ENCODE results near the gene CLEC2D.
"Not testable (repeated sequence)": the region's sequence is repeated elsewhere in the genome, so short reads cannot be mapped to it uniquely, and the experiment has no call there.

The CLEC2D gene, protein sequence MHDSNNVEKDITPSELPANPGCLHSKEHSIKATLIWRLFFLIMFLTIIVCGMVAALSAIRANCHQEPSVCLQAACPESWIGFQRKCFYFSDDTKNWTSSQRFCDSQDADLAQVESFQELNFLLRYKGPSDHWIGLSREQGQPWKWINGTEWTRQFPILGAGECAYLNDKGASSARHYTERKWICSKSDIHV

DNA sequence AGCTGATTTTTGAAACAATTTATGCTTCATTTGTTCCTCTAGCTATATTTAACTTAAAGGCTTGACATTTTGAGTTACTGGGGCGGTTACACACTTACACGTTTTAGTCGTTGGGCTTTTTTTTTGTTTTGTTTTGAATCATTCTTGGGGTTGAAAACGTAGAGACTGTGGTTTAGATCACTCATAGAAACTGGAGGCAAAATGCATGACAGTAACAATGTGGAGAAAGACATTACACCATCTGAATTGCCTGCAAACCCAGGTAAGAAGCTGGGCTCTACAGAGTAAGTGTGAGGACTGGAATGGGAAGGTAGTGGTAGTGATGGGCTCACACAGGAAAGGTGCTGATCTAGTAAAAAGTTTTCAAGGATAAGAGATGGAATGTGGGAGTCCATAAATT lies at the start of gene CLEC2D:
Gene CLEC2D (plus strand): TSS at position 180 of the 400 bp plus-strand sequence. CDS start 22 bp downstream, at position 202.
- no peak for DNase-seq (ENCODE audit: low read depth in 2 of 2)

DNA sequence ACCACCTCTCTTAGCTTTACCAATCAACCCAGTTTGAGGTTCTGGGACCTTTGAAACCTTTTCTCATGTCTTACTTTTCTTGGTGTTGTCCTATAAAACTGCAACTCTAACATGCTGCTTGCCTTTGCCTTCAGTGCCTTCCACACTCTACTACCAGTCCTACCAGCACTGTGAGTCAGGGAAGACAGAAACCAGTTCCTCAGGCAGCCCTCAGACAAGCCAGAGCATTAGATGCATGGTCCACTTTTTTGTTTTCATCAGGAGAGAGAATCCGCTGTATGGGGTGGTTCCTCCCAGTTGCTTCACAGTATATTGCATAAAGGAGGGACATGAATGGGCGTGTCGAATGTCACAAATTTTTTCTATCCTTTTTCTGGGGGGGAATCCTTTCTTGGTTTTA lies 44.5 kb upstream of the CLEC2D start:
- no peak for DNase-seq (ENCODE audit: low read depth in 2 of 2)

DNA sequence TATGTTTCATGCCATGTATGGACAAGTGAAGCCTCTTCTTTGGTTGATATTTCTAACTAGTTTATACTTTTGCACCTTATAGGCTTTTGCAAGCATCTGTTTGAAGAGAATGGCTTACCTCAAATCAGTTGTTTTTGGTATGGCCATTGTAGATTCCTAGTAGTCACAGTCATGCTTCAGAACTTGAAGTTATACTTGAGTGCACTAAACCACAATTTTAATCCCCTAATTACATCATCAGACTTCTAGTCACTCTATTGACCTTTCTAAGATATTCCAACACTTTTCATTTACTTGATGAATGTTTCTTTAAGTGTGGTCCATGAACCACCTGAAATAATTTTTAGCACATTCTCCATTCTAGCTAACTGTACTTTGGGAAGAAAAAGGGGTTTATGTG lies 43.2 kb upstream of the CLEC2D start:
- no peak for DNase-seq (ENCODE audit: low read depth in 2 of 2)

DNA sequence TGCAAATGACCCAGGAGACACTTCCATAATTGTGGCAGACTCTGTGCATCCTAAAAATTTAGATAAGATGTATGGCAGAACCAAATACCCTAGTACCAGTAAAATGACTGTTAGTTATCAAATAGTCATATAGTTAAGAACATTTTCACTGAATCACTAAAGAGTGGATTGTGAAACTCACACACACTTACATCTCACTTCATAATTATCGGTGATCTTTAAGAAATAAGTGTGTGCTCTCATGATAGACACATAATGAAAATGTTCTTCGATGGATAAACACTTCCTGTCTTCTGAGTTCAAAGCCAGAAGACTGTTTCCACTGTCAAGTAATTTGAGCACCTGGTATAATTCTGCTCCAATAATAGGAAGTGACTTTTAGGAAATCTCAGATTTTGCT lies 42.7 kb upstream of the CLEC2D start:
- DNase-seq (ENCODE audit: low read depth in 2 of 2) = no peak

DNA sequence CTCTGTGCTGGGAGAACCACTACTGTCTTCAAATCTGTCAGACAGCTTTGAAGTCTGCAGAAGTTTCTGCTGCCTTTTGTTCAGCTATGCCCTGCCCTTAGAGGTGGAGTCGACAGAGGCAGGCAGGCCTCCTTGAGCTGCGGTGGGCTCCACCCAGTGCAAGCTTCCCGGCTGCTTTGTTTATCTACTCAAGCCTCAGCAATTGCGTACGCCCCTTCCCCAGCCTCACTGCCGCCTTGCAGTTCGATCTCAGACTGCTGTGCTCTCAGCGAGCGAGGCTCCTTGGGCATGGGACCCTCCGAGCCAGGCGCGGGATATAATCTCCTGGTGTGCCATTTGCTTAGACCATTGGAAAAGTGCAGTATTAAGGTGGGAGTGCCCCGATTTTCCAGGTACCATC lies 36.7 kb upstream of the CLEC2D start:
- DNase-seq (ENCODE audit: low read depth in 2 of 2) = no peak

DNA sequence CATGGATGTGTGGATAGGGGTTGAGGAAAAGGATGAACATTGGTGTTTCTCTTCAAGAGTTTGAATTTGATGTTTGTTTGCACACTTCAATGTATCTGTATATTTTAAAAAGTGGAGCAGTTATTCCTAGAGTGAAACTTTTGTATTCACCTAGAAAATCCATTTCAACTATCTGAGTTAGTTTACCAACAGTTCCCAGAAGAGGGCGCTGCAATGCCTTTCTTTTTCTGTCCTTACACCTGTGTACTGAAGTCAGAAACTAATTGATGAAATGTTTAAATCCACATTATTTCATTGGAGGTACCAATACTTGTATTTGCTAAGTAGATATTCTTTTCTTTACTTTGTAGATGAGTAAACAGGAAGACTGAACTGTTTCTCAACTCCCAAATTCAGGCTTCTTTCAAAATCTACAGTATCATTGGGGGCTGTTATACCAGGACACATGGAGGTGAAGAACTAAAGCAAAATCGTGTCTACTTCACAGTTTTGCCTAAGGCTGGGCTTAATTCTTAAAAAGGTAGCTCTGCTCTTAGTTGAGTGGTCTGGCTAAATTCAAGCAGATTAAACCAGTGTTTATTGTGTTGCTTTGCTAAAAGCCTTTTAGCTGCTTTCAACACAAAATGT lies 35.2 kb upstream of the CLEC2D start:
- DNase-seq (ENCODE audit: low read depth in 2 of 2) = peak in 1 of 2 donors; percentile 45

DNA sequence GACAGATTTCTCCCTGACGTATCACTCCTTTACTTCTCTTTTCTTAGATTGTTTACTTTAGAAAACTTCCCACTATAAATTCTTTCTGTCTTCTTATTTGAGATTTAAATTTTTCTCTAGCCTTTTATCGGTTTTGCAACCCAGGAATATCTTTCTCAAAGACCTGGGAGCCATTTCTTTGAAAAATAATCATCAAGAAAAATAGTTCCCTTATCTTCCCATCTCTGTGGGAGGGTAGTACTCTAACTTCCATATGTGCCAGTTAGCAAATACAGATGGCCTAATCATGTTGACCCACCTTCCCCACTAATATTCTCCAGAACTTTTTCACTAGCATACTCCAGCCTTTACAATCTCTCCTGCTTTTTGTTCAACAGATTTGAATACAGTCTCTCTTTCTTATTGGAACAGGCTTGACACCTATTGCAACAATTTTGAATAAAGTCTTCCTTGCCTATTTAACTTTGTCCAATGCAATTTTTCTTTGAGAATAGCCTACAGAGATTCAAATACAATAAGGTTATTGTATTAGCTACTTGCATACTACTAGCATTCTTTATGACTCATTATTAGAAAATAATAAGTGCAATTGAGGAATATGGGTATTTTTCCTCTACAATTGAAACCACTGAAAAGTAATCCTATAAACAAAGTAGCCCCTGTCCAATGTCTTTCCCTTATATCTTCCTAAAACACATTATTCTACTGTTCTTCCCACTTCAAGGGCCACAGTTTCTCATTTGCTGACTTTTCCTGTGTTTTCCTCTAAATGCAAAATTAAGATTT lies 34.4 kb upstream of the CLEC2D start:
- DNase-seq (ENCODE audit: low read depth in 2 of 2) = no peak

DNA sequence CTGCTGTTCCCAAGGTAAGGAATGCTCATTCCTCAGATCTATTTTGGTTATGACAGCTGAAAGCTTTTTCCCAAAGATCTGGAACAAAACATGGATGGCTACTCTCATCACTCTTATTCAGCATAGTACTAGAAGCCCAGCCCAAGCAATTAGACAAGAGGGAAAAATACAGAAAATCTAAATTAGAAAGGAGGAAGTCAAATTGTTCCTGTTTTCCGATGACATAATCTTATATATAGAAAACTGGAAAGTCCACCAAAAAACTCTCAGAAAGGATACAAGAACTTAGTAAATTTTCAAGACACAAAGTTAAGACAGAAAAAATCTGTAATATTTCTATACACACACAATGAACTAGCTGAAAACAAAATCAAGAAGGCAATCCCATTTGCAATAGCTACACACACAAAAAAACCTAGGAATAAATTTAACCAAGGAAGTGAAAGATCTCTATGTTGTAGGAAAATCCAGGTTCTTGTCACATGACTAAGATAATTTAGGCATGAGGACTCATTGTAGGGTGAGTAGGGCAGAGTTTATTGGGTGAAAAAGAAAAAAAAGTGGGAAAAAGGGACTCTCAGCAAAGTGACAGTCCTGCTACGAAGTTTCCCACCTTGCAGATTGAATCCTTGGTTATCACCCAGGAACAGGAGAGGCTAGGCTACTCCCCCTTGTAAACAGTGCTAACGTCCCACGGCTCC lies 33.2 kb upstream of the CLEC2D start:
- DNase-seq (ENCODE audit: low read depth in 2 of 2) = no peak

DNA sequence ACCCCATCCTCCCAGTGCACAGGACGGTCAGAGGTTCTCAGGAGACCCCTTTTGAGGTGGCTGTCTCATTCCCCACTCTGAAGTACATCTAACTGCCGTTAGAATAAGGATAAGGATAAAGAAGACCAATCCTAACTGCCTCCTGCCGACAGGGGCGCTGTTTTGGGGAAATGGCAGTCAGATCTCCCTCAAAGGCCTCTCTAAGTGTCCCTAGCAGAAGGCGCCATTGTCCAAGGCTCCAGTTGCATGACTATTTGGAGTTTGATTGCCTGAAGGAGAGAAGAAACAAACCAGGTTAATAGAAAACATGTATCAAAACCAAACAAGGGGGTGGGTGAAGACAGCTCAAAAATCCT lies 32.7 kb upstream of the CLEC2D start:
- DNase-seq (ENCODE audit: low read depth in 2 of 2) = no peak

DNA sequence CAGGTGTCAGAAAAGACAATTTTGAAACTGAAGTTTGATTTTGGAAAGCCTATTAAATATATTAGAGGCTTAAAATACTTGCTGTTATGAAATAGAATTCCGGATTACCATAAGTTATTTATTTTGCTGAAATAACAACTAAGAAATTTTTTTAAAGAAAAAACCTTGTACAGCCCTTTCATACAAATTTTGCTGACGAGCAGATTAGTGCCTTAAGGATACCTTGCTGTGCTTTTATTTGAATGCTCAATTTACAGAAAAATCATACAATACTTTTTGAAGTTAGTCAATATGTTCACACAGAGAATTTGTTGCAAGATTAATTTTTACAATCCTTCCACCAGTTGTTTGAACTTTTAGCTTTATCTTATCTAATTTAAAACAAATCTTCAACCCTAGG lies 29.5 kb upstream of the CLEC2D start:
- DNase-seq (ENCODE audit: low read depth in 2 of 2) = no peak

DNA sequence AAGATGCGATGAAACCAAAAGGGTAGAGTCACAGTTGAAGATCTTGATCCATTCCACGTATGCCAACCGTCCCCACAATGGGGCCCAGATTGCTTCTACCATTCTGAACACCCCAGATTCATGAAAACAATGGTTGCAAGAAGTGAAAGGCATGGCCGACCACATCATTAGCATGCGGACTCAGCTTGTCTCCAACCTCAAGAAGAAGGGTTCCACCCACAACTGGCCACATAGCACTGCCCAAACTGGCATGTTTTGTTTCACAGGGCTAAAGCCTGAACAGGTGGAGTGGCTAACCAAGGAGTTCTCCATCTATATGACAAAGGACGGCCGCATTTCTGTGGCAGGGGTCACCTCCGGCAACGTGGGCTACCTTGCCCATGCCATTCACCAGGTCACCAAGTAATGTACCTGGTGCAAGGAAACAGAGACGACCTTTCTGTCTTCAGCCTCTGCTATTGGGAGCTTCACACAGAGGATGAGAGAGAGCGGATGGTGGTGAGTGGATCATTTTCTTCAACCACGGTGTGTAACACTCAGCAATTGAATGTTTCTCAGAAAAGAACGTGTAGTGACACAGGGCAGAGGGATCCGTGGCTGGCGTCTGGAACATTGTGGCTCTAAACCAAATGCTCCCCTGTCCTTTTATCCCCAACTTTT lies 26.8 kb upstream of the CLEC2D start:
- DNase-seq (ENCODE audit: low read depth in 2 of 2) = no peak

DNA sequence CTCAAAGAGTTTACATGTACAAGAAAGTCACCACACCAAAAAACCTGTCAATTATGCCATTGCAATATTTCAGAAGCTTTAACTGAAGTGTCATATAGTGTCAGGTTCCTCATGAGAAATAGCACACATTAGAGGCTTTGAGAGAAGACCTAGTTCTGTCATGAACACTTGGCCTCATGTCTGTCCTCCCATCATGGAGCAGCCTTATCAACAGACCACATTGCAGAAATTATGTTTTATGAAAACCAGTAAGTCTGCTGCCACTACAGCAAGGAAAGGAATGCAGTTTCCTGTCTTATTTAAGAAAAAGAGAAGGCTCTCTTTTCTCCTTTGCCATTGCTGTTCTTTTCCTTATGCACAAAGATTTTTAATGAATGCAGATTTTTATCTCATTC lies 26.2 kb upstream of the CLEC2D start:
- DNase-seq (ENCODE audit: low read depth in 2 of 2) = no peak

DNA sequence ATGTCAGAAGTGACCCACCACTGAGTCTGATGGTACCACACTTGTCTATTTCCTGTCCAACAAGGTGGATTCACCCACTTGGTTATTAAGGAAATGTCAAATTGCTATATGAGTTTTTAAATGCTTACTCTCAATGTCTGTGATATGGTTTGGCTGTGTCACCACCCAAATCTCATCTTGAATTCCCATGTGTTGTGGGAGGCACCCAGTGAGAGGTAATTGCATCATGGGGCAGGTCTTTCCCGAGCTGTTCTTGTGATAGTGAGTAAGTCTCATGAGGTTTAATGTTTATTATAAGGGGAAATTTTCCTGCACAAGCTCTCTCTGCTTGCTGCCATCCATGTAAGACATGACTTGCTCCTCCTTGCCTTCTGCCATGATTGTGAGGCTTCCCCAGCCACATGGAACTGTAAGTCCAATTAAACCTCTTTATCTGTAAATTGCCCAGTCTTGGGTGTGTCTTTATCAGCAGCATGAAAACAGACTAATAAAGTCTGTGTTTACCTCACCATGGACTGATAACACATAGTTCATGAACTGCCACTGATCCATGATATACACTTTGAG lies 24.4 kb upstream of the CLEC2D start:
- not testable (repeated sequence) for DNase-seq (ENCODE audit: low read depth in 2 of 2)

DNA sequence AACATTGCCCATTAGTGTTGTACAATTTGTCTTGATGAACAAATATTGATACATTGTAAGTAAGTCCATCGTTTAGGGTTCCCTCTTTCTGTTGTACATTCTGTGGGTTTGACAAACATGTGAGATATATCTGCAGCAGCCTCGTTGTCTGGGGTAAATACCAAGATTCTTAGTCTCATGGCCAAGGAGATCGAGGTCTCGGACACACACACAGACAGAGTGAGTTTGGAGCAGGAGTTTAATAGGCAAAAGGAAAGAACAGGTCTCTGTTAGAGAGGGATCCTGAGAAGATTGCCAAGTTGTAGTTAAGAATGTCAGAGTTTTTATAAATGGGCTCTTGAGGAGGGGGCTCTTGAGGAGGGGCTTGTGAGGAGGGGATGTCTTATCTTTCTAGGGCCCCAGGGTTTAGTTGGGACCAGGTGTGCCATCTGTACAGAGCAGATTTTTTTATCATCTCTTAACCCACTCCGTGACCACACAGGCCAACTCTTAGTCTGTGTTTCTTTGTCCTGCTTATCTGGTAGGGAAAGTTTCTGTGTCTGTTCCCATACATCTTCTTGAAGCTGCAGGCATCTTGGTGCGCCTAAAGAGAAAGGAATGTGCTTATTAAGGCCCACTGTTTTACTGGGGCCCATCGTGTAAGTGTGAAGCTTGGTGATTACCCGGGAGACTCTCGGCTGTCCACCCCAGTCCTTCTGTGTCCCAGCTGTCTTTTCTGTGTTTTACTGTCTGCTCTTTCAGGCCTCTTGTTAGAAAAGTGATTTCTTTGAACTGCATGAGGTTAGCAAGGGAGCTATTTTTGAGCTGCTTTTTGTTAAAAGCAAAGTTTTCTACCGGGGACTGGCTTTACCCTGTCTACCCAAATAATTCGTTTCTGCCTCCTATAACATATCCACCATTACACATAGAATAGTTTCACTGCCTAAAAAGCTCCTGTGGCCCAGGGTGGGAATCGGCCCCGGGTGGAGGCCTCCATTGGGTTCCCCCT lies 22.4 kb upstream of the CLEC2D start:
- DNase-seq (ENCODE audit: low read depth in 2 of 2) = no peak

DNA sequence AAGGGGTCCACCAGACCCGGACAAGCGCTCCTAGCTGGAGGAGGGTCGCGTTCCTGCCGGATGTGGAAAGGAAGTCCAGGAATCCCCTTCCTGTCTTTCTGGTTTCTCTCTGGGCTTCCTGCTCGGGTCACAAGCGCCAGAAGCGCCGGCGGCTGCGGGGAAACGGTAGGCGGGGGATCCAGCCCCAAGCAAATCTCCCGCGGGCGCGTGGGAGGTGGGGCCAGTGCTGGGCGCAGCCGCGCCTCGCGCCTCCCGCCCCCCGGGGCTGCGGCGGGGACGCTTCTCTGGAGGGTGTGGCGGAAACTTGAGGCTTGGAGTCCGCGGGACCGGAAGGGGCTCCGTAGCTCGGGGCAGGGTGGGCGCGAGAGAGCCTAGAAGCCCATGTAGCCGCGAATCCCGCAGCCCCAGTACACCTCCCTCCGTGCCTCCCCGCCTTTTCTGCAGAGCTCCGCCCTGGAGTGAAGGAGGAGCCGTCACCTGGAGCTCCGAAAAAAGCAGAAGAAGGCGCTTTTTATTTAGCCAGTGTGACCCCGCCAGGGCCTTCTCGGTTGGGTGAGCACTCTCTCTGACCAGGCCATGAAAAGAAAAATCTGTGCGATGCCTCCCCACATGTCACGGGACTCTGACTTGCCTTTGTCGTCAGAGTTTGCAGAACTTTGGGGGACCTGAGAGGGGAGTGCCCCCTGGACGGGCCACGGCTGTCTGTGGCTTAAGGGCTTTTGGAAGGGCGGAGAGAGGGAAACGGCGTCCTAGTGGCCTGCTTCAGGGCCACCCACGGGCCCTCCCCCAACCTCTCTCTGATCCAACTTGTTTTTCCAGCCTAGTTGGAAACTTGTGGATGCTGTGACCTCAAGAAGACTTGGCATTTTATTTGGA lies 21.4 kb upstream of the CLEC2D start:
- peak; percentile 89 to 97 for DNase-seq (ENCODE audit: low read depth in 2 of 2)

DNA sequence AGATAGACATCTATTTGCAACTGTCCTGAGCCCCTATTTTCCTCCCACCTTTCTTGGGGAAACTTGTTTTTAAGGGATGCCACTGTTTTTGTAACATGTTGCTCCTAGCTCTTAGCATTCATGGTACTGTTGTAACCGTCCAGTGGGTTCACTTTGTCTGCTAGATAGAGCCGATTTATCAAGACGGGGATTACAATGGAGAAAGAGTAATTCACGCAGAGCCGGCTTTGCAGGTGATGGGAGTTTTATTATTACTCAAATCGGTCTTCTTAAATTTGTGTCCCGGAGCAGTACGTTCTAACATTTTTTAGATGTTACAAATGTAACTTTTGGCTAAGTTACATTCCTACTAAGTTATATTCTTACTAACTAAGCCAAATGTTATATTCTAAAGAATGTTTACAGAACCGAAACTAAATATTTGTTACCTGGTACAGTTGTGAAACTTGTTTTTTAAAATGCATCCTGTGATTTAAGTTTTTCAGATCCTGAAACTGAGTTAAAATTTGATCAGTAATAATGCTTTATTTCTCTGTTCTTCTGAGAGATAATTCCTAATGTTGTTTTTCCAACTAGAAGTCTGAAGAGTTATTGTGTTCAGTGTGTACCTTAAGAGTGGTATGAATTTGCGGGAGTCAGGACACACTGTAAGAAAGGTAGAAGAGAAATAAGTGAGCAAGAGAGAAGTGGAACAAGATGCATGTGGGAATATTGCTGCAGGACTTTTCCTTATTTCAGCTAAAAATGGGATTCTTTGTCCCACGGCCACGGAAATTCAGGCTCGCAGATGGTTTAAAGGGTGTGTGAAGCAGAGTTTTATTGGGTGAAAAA lies 20.6 kb upstream of the CLEC2D start:
- DNase-seq (ENCODE audit: low read depth in 2 of 2) = no peak

DNA sequence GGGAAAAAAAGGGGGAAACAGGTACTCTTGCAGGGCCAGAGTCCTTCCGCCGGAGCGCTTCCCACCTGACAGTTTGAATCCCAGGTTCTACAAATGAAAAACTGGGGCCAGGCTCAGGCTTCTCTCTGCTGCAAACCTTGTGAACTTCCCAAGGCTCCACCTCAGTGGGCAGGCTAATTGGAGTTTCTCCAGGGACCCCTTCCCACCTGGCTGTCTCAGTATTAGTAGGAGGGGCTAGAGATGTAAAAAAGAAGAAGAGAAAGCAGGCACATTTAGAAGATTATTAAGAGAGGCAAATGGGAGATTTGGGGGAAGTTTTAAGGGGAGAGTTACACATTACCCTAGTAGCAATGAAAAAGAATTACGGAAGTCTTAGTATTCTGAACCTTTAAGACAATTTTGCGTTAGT lies 20.0 kb upstream of the CLEC2D start:
- no peak for DNase-seq (ENCODE audit: low read depth in 2 of 2)

DNA sequence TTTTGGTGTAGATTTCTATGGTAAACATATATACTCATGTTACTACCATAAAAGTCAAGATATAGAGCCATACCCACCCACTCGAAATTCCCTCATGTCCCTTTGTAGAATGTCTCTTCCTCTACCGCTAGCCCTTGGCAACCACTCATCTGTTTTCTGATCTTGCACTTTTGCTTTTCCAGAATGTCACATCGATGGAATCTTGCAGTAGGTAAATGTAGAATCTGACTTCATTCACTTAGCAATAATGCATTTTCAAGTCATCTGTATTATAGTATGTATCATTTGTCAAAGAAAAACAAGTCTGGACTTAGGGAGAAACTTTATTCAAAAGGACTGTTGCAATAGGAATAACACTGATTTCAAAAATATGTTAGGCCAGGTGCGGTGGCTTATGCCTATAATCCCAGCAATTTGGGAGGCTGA lies 19.3 kb upstream of the CLEC2D start:
- DNase-seq (ENCODE audit: low read depth in 2 of 2) = no peak
